Left lung (tissue), 10 donors: ENCODE results near the gene TRIM3. TPM values are rescaled to one million over a fixed set of nuclear protein-coding genes. Genes with fewer than 3 reads are reported as not detected.

Source experiments
- ATAC-seq: fragments of 200-7000 bp; cut with Tn5 transposase; one replicate; pipeline ENCODE4 v1.9.1; 2020; ENCODE audit warnings: moderate library complexity
- DNase-seq, 4 donors: peaks; one replicate each; pipeline ENCODE4 v3.0.0-alpha.2; 2013 to 2020
- H3K27ac ChIP-seq, 2 donors: fragments of 200-600 bp; sonication (generic) in 1 of 2; one replicate each; pipeline versions ENCODE4 v1.5.0 to v1.8.0; 2020 to 2021
- H3K27me3 ChIP-seq, 2 donors: fragments of 200-600 bp; sonication (generic) in 1 of 2; one replicate each; pipeline versions ENCODE4 v1.5.0 to v1.8.0; 2020 to 2021
- H3K36me3 ChIP-seq, 2 donors: fragments of 200-600 bp; sonication (generic) in 1 of 2; one replicate each; pipeline versions ENCODE4 v1.5.0 to v1.8.0; 2020 to 2021
- H3K4me1 ChIP-seq, 2 donors: fragments of 200-600 bp; one replicate each; pipeline ENCODE4 v1.8.0; 2021
- H3K4me3 ChIP-seq, 2 donors: fragments of 200-600 bp; sonication (generic) in 1 of 2; one replicate each; pipeline versions ENCODE4 v1.5.0 to v1.8.0; 2020 to 2021; ENCODE audit warnings: mild to moderate bottlenecking in 1 of 2
- H3K9me3 ChIP-seq, 2 donors: fragments of 200-600 bp; sonication (generic) in 1 of 2; one replicate each; pipeline versions ENCODE4 v1.5.0 to v1.8.0; 2020 to 2021
- intact Hi-C, 2 donors: fragments of 100-400 bp; cut with DNase I; formaldehyde crosslinking; loops; one replicate each; pipeline versions ENCODE4 v1.11.2 to v1.14.2; 2022
- polyA plus RNA-seq, 6 donors: library from polyadenylated mRNA; unstranded; fragments of 120-200 nt; gene quantifications; one replicate each; pipeline ENCODE4 v1.2.1, GENCODE V29; 2013; ENCODE audit not compliant: insufficient read length in 6 of 6
- total RNA-seq, 2 donors: library from RNA; stranded (reverse); fragmentation: NEBNext Ultra II Directional; extraction: Animal tissue kit (Norgen Biotek cat#: 25700); gene quantifications; one replicate each; pipeline ENCODE4 v1.2.1, GENCODE V29; 2021
- TF ChIP-seq, protein P1 (sequence below), 2 donors: fragments of 200-600 bp; sonication (generic) in 1 of 2; IDR thresholded peaks; one replicate each; pipeline versions ENCODE4 v1.5.0 to v1.8.0; 2021; ENCODE audit warnings: antibody characterized with exemption in 2 of 2
- donor health status: DM: no; HTN: yes; CAD: no.
- donor health status: DM: no; HTN: no; CAD: no.

The TRIM3 gene
- total and polyA plus RNA-seq, 8 donors: 20.6 to 35.5 (median 24.5) TPM

DNA sequence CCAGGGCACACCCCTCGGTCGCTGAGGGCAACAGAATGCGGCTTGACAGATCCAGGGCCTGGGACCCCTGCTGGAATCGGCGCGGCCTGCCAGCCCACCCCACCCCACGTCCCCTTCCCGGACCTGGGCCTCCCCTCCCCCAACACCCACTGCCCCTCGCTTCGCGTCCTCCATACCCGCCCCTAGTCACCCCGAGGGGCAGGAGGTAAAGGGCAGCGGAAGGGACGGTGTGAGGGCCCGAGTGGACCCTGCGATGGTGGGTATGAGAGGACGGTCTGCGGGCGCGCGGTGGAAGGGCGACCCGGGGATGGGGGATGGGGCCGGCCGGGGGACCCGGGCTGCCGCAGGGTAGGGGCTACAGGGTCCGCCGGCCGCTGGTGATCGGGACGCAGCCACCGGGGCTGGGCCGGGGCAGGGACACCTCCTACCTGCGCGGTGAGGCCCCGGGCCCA is 55.2 kb downstream of the TRIM3 start:
- intact Hi-C loops: no loop called here
- H3K4me1 ChIP-seq: peaks cover 6 to 25% of the 10 kb centered on the region in 2 donors
- peaks cover 0 to 36% of the 10 kb centered on the region in 2 donors for H3K27me3 ChIP-seq
- ATAC-seq: no peak
- TF ChIP-seq, protein P1, sequence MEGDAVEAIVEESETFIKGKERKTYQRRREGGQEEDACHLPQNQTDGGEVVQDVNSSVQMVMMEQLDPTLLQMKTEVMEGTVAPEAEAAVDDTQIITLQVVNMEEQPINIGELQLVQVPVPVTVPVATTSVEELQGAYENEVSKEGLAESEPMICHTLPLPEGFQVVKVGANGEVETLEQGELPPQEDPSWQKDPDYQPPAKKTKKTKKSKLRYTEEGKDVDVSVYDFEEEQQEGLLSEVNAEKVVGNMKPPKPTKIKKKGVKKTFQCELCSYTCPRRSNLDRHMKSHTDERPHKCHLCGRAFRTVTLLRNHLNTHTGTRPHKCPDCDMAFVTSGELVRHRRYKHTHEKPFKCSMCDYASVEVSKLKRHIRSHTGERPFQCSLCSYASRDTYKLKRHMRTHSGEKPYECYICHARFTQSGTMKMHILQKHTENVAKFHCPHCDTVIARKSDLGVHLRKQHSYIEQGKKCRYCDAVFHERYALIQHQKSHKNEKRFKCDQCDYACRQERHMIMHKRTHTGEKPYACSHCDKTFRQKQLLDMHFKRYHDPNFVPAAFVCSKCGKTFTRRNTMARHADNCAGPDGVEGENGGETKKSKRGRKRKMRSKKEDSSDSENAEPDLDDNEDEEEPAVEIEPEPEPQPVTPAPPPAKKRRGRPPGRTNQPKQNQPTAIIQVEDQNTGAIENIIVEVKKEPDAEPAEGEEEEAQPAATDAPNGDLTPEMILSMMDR (IDR thresholded peaks at IDR 0.05): no peak
- peak overlapping the region; percentile 85 to 92 for H3K4me3 ChIP-seq
- peak in 1 of 4 donors; percentile 28 for DNase-seq
- H3K27ac ChIP-seq: peak overlapping the region; percentile 87 to 89
- H3K9me3 ChIP-seq: no peaks in the 10 kb centered on the region
- H3K36me3 ChIP-seq: no peaks in the 10 kb centered on the region

DNA sequence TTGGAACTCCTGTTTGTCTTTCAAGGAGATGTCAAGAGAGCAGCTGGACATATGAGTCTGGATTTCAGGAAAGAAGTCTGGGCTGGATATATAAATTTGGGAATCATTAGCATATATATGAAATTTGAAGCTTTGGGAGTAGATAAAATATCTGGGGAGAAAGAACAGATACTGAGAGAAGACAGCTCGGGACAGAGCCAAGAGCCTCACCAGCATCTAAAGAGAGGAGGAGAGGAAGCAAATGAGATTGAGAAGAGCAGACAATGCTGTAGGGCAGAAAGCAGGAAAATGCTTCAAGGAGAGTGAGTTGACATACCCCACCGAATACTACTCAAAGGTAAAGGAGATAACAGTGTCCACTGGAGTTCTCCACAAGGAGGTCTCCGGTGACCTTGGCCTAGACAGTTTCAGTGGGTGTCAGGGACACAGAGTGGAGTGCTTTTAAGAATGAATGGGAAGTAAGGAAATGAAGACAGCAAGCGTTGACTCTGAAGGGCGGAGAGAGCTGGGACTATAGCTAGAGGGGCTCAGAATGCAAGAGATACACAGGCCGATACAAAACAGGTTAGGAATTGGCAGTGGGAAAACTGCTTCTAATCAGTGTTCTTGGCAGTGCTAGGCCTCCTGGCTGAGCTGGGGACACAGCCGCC is 55.7 kb downstream of the TRIM3 start:
- intact Hi-C loops: no loop called here
- DNase-seq: no peak
- Histone ChIP-seq H3K4me3 (peak overlapping the region; percentile 85 to 92), H3K27me3 (peaks cover 0 to 34% of the 10 kb centered on the region in 2 donors), H3K9me3 (no peaks in the 10 kb centered on the region), H3K36me3 (no peaks in the 10 kb centered on the region), H3K4me1 (peaks cover 6 to 25% of the 10 kb centered on the region in 2 donors), H3K27ac (peak overlapping the region; percentile 87 to 89)
- peak; percentile 63 for ATAC-seq
- TF ChIP-seq, protein P1 (IDR thresholded peaks at IDR 0.05): no peak

DNA sequence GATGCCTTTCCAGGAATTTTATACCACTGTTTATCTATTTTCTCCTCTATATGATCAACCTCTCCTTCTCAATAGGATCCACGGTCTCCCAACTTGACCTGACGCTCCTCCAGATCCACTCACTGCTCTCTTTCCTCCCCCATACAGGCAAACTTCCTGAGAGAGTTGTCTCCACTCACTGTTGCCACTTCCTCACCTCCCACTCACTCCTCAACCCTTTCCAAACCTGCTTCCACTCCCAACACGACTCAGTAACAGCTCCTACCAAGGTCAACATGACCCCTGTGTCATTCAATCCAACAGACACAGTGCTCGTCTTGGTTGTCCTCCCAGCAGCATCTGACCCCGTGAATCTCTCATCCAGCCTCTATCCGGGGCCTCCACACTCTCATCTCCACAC is 57.9 kb downstream of the TRIM3 start:
- peaks cover 6 to 25% of the 10 kb centered on the region in 2 donors for H3K4me1 ChIP-seq
- TF ChIP-seq, protein P1 (IDR thresholded peaks at IDR 0.05): no peak
- H3K4me3 ChIP-seq: no peak overlapping the region
- no peak for DNase-seq
- intact Hi-C loops: no loop called here
- no peak for ATAC-seq
- H3K36me3 ChIP-seq: peaks cover 0 to 6% of the 10 kb centered on the region in 2 donors
- peaks cover 0 to 28% of the 10 kb centered on the region in 2 donors for H3K27me3 ChIP-seq
- no peak overlapping the region for H3K27ac ChIP-seq
- no peaks in the 10 kb centered on the region for H3K9me3 ChIP-seq

DNA sequence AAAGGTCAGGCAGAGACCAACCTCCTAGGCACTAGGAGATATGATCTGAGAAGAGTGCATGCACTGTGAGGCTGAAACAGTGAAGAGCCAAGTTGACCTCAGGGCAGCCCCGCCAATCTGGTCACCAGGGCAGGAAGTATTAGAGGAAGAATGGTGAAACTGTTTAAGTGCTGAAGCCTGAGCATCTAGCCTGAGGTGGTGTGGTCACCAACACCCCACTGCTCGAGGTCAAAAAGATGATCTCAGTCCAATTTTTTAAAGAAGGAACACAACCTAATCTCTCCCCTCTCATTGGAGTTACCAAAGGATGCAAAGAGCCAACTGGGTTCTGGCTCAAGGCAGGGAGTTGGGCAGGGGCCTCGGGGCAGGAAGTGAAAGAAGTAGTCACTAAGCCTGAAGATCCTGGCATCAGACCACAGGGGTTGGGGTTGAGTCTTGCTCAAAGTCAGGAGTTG is 58.8 kb downstream of the TRIM3 start:
- peaks cover 0 to 24% of the 10 kb centered on the region in 2 donors for H3K27me3 ChIP-seq
- H3K36me3 ChIP-seq: peaks cover 0 to 15% of the 10 kb centered on the region in 2 donors
- H3K4me3 ChIP-seq: no peak overlapping the region
- TF ChIP-seq, protein P1 (IDR thresholded peaks at IDR 0.05): no peak
- ATAC-seq (no peak), DNase-seq (no peak)
- peaks cover 6 to 24% of the 10 kb centered on the region in 2 donors for H3K4me1 ChIP-seq
- no peak overlapping the region for H3K27ac ChIP-seq
- no peaks in the 10 kb centered on the region for H3K9me3 ChIP-seq
- intact Hi-C loops: no loop called here

DNA sequence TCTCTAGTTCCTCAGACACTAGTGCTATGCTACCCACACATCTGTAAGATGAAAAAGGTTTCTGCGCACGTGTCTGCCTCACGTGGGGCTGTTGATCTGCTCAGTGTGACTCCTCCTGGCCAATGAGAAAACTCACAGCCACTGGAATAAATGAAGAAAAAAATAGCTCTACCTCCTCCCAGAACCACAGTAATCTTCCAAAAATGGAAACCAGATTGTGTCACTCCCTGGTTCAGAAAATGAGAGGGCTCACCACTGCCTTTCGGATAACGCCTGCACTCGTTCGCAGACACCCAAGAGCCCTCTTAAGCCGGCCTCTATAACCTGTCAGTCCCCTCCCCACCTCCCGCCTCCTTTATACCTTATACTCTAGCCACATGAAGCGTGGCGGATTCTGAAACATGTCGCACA is 59.9 kb downstream of the TRIM3 start:
- TF ChIP-seq, protein P1 (IDR thresholded peaks at IDR 0.05): no peak
- ATAC-seq: no peak
- peaks cover 0 to 13% of the 10 kb centered on the region in 2 donors for H3K27me3 ChIP-seq
- no peaks in the 10 kb centered on the region for H3K9me3 ChIP-seq
- peaks cover 6 to 17% of the 10 kb centered on the region in 2 donors for H3K4me1 ChIP-seq
- H3K4me3 ChIP-seq: no peak overlapping the region
- no peak overlapping the region for H3K27ac ChIP-seq
- DNase-seq: no peak
- intact Hi-C loops: no loop called here
- H3K36me3 ChIP-seq: peaks cover 0 to 16% of the 10 kb centered on the region in 2 donors
